H1 (cell line): ENCODE results near the gene HNRNPCL2.
"Not testable (repeated sequence)": the region's sequence is repeated elsewhere in the genome, so short reads cannot be mapped to it uniquely, and the experiment has no call there.

Experiments
- ASH2L ChIP-seq: fragments of 200-600, 300-600 bp; sonication (generic); IDR thresholded peaks from one replicate; pipeline ENCODE4 v1.7.1; 2017; ENCODE audit warnings: low read length
- CTCF ChIP-seq, 3 experiments: IDR thresholded peaks; 1 replicate in 2 of 3; 2 replicates in 1 of 3; pipeline versions ENCODE4 v1.5.1 to v1.6.1; 2011; ENCODE audit warnings: low read length in 3 of 3, mild to moderate bottlenecking in 3 of 3, inconsistent platforms in 2 of 3, low read depth in 1 of 3, moderate library complexity in 1 of 3; ENCODE audit not compliant: insufficient read depth in 1 of 3; ENCODE audit errors: control extremely low read depth in 1 of 3
- EZH2 ChIP-seq: fragments of 200-600 bp; sonication (generic); IDR thresholded peaks from 2 replicates; pipeline ENCODE4 v1.7.1; 2012; ENCODE audit warnings: low read depth, mild to moderate bottlenecking, moderate library complexity, low read length, inconsistent platforms; ENCODE audit not compliant: severe bottlenecking
- RFX5 ChIP-seq: IDR thresholded peaks from 2 replicates; pipeline ENCODE4 v1.6.1; 2011; ENCODE audit warnings: low read depth, low read length, improper control_type of control experiment, borderline replicate concordance
- SIN3A ChIP-seq, 2 experiments: IDR thresholded peaks in 1 of 2; conservative IDR thresholded peaks in 1 of 2; 2 replicates each; pipeline ENCODE4 v1.6.1; 2011 to 2012; ENCODE audit warnings: low read length in 2 of 2, improper control_type of control experiment in 1 of 2, low read depth in 1 of 2, mild to moderate bottlenecking in 1 of 2
- SP1 ChIP-seq: IDR thresholded peaks from 2 replicates; pipeline ENCODE4 v1.6.1; 2011; ENCODE audit warnings: low read depth, low read length

- not testable (repeated sequence) for TF ChIP-seq SP1; CTCF (IDR thresholded peaks at IDR 0.05; ENCODE audit: control extremely low read depth in 1 of 3, insufficient read depth in 1 of 3, low read depth in 1 of 3, low read length in 3 of 3); SIN3A (conservative IDR thresholded peaks at IDR 0.05 in 1 of 2, IDR thresholded peaks at IDR 0.05 in 1 of 2; ENCODE audit: low read depth in 1 of 2, low read length in 2 of 2); ASH2L; EZH2; RFX5
Measured at GRCh38 chr1:13155909-13156308, 39.3 kb upstream of the HNRNPCL2 start, which contains the start of gene PRAMEF26.
